Measurements from ENCODE around the gene HHIPL1. TPM values are rescaled to one million over a fixed set of nuclear protein-coding genes. Genes with fewer than 3 reads are reported as not detected.

HHIPL1 gene
- total RNA-seq, 2 donors from 2014 or later, result under 0.01 to 0.26 TPM

- Histone ChIP-seq H3K27me3 (no peaks in the 10 kb centered on the region), H3K36me3 (replicated peaks in 1 of 2; ENCODE audit: insufficient read depth in 1 of 2, low read depth in 2 of 2) (no peaks in the 10 kb centered on the region), H3K27ac (no peak overlapping the region), H3K9me3 (no peaks in the 10 kb centered on the region), H3K4me3 (no peak overlapping the region), H3K4me1 (peaks cover 8% of the 10 kb centered on the region)
- 77 to 93% methylated on average over 6 to 11 of the region's 11 CpGs for WGBS, 2 donors
- ATAC-seq, result no peak
- no peak for DNase-seq
- TF ChIP-seq CTCF (IDR thresholded peaks at IDR 0.05), result no peak
- TF ChIP-seq POLR2A (IDR thresholded peaks at IDR 0.05), result no peak
- intact Hi-C loops (cut with DNase I), result loop anchor here (2.0 kb wide), 1 partner anchor 105 kb away; no protein-coding TSS in a partner anchor
These were observed 18.8 kb upstream of the HHIPL1 start for GRCh38 chr14:99626041-99626648.

- no peaks in the 10 kb centered on the region for H3K36me3 ChIP-seq (replicated peaks in 1 of 2; ENCODE audit: insufficient read depth in 1 of 2, low read depth in 2 of 2)
- TF ChIP-seq CTCF (IDR thresholded peaks at IDR 0.05) (no peak), POLR2A (IDR thresholded peaks at IDR 0.05) (no peak)
- no peaks in the 10 kb centered on the region for H3K9me3 ChIP-seq
- no peak overlapping the region for H3K4me3 ChIP-seq
- intact Hi-C loops (cut with DNase I), result loop anchor here (2.0 kb wide), 1 partner anchor 106 kb away; no protein-coding TSS in a partner anchor
- 57 to 85% methylated on average over 2 of the region's 2 CpGs for WGBS, 2 donors
- DNase-seq, result no peak
- no peaks in the 10 kb centered on the region for H3K27me3 ChIP-seq
- no peak overlapping the region for H3K27ac ChIP-seq
- H3K4me1 ChIP-seq, result peaks cover 8% of the 10 kb centered on the region
- ATAC-seq, result no peak
These were observed 17.8 kb upstream of the HHIPL1 start for GRCh38 chr14:99627100-99627499.

- Histone ChIP-seq H3K36me3 (replicated peaks in 1 of 2; ENCODE audit: insufficient read depth in 1 of 2, low read depth in 2 of 2) (no peaks in the 10 kb centered on the region), H3K4me1 (peaks cover 8% of the 10 kb centered on the region), H3K27ac (no peak overlapping the region), H3K27me3 (no peaks in the 10 kb centered on the region), H3K4me3 (no peak overlapping the region), H3K9me3 (no peaks in the 10 kb centered on the region)
- TF ChIP-seq POLR2A (IDR thresholded peaks at IDR 0.05), result no peak
- TF ChIP-seq CTCF (IDR thresholded peaks at IDR 0.05), result no peak
- ATAC-seq (no peak), DNase-seq (no peak)
- WGBS, 2 donors, result 75 to 81% methylated on average over 13 of the region's 13 CpGs
- intact Hi-C loops (cut with DNase I), result loop anchor here (2.0 kb wide), 1 partner anchor 107 kb away; no protein-coding TSS in a partner anchor
These were observed 17.2 kb upstream of the HHIPL1 start for GRCh38 chr14:99627510-99628381.

- DNase-seq, result peak; percentile 82 to 88 (median 86)
- intact Hi-C loops (cut with DNase I), result no loop called here
These were observed 15.9 kb upstream of the HHIPL1 start for GRCh38 chr14:99628887-99629618.

More at GRCh38 chr14:99628887-99629618, 15.9 kb upstream of the HHIPL1 start:
- WGBS, 2 donors, result 17 to 27% methylated on average over 12 to 20 of the region's 20 CpGs
- no peak overlapping the region for H3K27ac ChIP-seq
- H3K9me3 ChIP-seq, result no peaks in the 10 kb centered on the region
- H3K36me3 ChIP-seq (replicated peaks in 1 of 2; ENCODE audit: insufficient read depth in 1 of 2, low read depth in 2 of 2), result no peaks in the 10 kb centered on the region
- TF ChIP-seq POLR2A (IDR thresholded peaks at IDR 0.05) (no peak), CTCF (IDR thresholded peaks at IDR 0.05) (peak; percentile 93 to 98 (median 96))
- H3K4me1 ChIP-seq, result peaks cover 8% of the 10 kb centered on the region
- ATAC-seq, result peak; percentile 95
- no peaks in the 10 kb centered on the region for H3K27me3 ChIP-seq
- H3K4me3 ChIP-seq, result no peak overlapping the region
